Frontal cortex (tissue), 4 donors: ENCODE results near the gene URM1. TPM values are rescaled to one million over a fixed set of nuclear protein-coding genes. Genes with fewer than 3 reads are reported as not detected.
"Not testable (repeated sequence)": the region's sequence is repeated elsewhere in the genome, so short reads cannot be mapped to it uniquely, and the experiment has no call there.

Experiments
- DNase-seq, 2 donors: peaks; one replicate each; pipeline ENCODE4 v3.0.0; 2012; ENCODE audit warnings: low spot score in 2 of 2
- FAIRE-seq: peaks from 2 replicates; lab custom pipeline; 2012; peaks lifted over from hg19 to GRCh38; lab: Jason Lieb, UNC
- total RNA-seq: library from RNA; depleted of rRNA; stranded (reverse); fragments of >200 nt; gene quantifications from one replicate; pipeline ENCODE4 v1.2.3, GENCODE V29; 2014
- donor health status: control.
- donor health status: control.
- donor health status: control.

URM1 gene
- total RNA-seq, 1 donor from 2014 or later = 17.9 TPM

GRCh38 chr9:128421482-128421996, 50.4 kb downstream of the URM1 start:
- FAIRE-seq (no peak), DNase-seq (no peak)

GRCh38 chr9:128422022-128422782, 51.0 kb downstream of the URM1 start:
- not testable (repeated sequence) for DNase-seq, FAIRE-seq

GRCh38 chr9:128422783-128423150, 51.6 kb downstream of the URM1 start:
- FAIRE-seq (no peak), DNase-seq (no peak)

- not testable (repeated sequence) for FAIRE-seq, DNase-seq
Observed at GRCh38 chr9:128423356-128423755, 52.2 kb downstream of the URM1 start.

- DNase-seq (no peak), FAIRE-seq (no peak)
Observed at GRCh38 chr9:128424268-128424780, 53.1 kb downstream of the URM1 start.

GRCh38 chr9:128428644-128429512, 57.7 kb downstream of the URM1 start:
- FAIRE-seq (no peak), DNase-seq (no peak)

- DNase-seq = no peak
- FAIRE-seq = no peak
Observed at GRCh38 chr9:128429513-128430086, 58.4 kb downstream of the URM1 start.

- FAIRE-seq (no peak), DNase-seq (peak in 1 of 2 donors; percentile 41)
Observed at GRCh38 chr9:128431207-128431606, 60.0 kb downstream of the URM1 start.

- DNase-seq (no peak), FAIRE-seq (no peak)
Observed at GRCh38 chr9:128434340-128434739, 63.2 kb downstream of the URM1 start.

GRCh38 chr9:128435611-128436010, 64.4 kb downstream of the URM1 start:
- DNase-seq (no peak), FAIRE-seq (no peak)

GRCh38 chr9:128438343-128439109, 67.4 kb downstream of the URM1 start:
- FAIRE-seq (no peak), DNase-seq (peak; percentile 62 to 84)

GRCh38 chr9:128439273-128439672, 68.1 kb downstream of the URM1 start:
- DNase-seq (no peak), FAIRE-seq (no peak)

Other genes starting within 250 kb of the URM1 start
- gene PTGES2, start 243.6 kb upstream of the URM1 start, total RNA-seq = 58.3 TPM
- gene LCN2, start 221.9 kb upstream of the URM1 start, total RNA-seq = not detected
- 55.4 TPM for gene BBLN, start 211.1 kb upstream of the URM1 start, total RNA-seq
- gene CIZ1, start 179.8 kb upstream of the URM1 start, total RNA-seq = 15.9 TPM
- 73.8 TPM for gene DNM1, start 168.0 kb upstream of the URM1 start, total RNA-seq
- 40.4 TPM for gene GOLGA2, start 95.4 kb upstream of the URM1 start, total RNA-seq
- 3.7 TPM for gene SWI5, start 95.1 kb upstream of the URM1 start, total RNA-seq
- 19.6 TPM for gene TRUB2, start 48.9 kb upstream of the URM1 start, total RNA-seq
- 16.3 TPM for gene COQ4, start 48.5 kb upstream of the URM1 start, total RNA-seq
- 22.4 TPM for gene SLC27A4, start 30.8 kb upstream of the URM1 start, total RNA-seq
- gene CERCAM, start 49.5 kb downstream of the URM1 start, total RNA-seq = 10.2 TPM
- 17.1 TPM for gene ODF2, start 84.6 kb downstream of the URM1 start, total RNA-seq
- gene GLE1, start 133.3 kb downstream of the URM1 start, total RNA-seq = 21.6 TPM
- gene SPTAN1, start 181.2 kb downstream of the URM1 start, total RNA-seq = 810 TPM